GM18873 (cell line): Measurements from ENCODE around the gene RRAS.
A peak's percentile ranks its signal among the peaks of the same experiment; 100 is the strongest.

Experiments
- ATAC-seq: cut with Tn5 transposase; IDR thresholded peaks from one replicate; pipeline ENCODE4 v1.9.1; 2021; ENCODE audit warnings: mild to moderate bottlenecking, moderate library complexity, moderate number of reproducible peaks; ENCODE audit not compliant: unreplicated experiment, low FRiP score

The RRAS gene

DNA sequence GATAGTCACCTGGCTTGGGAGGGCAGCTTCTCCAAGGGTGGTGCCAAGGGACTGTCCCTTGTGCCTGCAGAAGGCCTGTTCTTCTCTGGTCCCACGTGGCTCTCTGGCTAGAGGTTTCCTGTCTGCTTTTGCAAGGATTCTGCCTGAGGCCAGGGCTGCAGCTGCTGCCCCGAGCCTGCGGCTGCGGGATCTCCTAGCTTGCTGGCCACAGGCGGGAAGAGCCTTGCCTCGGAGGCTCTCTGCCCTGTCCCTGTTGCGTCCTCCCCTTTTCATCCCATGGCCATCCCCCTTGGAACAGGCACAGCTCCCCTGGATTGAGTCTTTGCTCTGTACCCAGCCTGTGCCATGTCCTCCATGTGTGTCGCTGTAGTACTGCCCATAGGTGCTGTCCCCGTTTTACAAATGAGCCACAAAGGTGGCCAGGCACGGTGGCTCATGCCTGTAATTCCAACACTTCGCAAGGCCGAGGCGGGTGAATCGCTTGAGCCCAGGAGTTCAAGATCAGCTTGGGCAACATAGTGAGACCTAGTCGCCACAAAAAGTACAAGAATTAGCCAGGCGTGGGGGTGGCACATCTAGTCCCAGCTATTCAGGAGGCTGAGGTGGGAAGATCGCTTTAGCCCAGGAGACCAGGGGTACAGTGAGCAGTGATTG, 16.6 kb upstream of the RRAS start:
- ATAC-seq: no peak

DNA sequence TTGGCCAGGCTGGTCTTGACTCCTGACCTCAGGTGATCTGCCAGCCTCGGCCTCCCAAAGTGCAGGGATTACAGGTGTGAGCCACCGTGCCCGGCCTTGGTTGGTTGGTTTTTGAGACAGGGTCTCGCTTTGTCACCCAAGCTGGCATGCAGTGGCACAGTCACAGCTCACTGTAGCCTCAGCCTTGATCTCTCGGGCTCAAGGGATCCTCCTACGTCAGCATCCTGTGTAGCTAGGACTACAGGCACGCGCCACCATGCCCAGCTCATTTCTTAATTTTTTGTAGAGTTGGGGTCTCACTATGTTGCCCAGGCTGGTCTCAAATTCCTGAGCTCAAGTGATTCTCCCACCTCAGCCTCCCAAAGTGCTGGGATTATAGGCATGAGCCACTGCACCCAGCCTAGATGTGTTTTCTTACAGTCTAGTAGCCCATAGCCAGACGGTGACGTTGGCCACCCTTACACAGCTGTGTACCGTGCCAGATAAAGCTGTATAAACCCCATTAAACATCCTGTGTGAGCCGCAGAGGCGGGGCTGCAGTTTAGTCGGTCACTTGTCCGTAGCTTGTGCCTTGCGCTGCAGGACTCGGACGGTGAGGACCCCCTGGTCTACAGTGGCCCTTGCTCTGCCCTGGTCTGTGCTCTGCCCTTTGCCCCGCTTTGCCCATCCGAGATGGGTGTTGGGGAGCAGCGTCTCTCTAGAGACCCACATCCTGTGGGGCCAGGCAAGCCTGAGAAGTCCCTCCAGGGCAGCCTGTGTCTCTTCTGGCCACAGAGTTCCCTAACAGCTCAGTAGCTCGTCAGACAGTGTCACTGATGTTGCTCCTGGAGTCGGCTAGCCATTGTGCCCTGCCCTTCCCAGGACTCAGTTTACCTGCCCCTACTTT, 15.9 kb upstream of the RRAS start:
- ATAC-seq: no peak

DNA sequence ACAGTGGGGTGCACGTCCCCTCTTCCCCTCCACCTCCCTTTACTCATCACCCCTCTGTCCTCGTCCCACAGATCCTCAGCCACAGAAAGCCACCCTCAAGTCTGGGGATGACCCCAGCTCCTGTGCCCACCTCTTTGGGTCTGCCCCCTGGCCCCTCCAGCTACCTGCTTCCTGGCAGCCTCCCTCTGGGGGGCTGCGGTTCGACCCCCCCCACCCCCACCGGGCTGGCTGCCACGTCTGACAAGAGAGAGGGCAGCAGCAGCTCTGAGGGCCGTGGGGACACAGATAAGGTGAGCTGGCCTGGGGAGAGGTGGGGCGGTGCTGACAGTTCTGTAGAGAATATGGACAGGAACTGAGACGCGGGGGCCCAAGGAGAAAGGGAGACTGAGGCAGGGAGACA, 14.6 kb upstream of the RRAS start:
- no peak for ATAC-seq

DNA sequence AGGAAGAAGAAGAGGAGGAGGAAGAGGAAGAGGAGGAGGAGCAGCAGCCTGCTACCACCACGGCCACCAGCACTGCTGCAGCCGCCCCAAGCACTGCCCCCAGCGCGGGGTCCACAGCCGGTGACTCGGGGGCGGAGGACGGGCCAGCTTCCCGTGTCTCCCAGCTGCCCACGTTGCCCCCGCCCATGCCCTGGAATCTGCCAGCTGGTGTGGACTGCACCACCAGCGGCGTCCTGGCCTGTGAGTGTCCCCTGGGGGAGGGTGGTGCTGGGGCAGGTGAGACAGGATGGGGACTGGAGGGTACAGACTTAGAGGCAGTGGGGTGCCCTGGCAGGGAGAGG, 13.5 kb upstream of the RRAS start:
- ATAC-seq: no peak

DNA sequence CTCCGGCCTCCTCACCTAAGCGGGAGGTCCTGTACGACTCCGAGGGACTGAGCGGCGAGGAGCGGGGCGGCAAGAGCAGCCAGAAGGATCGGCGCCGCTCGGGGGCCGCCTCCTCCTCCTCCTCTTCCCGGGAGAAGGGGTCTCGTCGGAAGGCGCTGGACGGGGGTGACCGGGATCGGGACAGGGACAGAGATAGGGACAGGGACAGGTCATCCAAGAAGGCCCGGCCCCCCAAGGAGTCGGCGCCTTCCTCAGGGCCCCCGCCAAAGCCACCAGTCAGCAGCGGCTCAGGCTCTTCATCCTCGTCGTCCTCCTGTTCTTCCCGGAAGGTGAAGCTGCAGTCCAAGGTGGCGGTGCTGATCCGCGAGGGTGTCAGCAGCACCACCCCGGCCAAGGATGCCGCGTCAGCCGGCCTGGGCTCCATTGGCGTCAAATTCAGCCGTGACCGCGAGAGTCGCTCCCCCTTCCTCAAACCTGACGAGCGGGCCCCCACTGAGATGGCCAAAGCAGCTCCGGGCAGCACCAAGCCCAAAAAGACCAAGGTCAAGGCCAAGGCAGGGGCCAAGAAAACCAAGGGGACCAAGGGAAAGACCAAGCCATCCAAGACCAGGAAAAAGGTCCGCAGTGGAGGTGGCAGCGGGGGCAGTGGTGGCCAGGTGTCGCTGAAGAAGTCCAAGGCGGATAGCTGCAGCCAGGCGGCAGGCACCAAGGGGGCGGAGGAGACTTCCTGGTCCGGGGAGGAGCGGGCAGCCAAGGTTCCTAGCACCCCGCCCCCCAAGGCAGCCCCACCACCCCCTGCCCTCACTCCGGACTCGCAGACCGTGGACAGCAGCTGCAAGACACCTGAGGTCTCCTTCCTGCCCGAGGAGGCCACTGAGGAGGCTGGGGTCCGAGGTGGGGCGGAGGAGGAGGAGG, 12.9 kb upstream of the RRAS start:
- ATAC-seq: no peak

DNA sequence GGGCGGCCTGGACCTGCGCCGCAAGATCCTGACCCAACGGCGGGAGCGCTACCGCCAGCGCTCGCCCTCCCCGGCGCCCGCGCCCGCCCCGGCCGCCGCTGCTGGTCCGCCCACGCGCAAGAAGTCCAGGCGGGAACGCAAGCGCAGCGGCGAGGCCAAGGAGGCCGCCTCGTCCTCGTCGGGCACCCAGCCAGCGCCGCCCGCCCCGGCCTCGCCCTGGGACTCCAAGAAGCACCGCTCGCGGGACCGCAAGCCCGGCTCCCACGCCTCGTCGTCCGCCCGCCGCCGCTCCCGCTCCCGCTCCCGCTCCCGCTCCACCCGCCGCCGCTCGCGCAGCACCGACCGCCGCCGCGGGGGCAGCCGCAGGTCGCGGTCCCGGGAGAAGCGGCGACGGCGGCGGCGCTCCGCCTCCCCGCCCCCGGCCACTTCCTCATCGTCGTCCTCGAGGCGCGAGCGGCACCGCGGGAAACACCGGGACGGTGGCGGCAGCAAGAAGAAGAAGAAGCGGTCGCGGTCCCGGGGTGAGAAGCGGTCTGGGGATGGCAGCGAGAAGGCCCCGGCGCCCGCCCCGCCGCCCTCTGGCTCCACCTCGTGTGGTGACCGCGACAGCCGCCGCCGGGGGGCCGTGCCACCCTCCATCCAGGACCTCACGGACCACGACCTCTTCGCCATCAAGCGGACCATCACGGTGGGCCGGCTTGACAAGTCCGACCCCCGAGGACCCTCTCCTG, 12.0 kb upstream of the RRAS start:
- ATAC-seq: no peak

DNA sequence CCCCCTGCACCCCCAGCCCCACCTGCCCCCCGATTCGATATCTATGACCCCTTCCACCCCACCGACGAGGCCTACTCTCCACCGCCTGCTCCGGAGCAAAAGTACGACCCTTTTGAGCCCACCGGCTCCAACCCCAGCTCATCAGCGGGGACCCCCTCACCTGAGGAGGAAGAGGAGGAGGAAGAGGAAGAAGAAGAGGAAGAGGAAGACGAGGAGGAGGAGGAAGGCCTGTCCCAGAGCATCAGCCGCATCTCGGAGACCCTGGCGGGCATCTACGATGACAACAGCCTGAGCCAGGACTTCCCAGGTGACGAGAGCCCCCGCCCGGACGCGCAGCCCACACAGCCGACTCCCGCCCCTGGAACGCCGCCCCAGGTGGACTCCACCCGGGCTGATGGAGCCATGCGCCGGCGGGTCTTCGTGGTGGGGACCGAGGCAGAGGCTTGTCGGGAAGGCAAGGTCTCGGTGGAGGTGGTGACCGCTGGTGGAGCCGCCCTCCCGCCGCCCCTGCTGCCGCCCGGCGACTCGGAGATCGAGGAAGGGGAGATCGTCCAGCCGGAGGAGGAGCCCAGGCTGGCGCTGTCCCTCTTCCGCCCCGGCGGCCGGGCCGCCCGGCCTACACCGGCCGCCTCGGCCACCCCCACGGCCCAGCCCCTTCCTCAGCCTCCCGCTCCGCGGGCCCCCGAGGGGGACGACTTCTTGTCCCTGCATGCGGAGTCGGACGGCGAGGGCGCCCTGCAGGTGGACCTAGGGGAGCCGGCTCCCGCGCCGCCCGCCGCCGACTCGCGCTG, 11.3 kb upstream of the RRAS start:
- ATAC-seq: no peak

DNA sequence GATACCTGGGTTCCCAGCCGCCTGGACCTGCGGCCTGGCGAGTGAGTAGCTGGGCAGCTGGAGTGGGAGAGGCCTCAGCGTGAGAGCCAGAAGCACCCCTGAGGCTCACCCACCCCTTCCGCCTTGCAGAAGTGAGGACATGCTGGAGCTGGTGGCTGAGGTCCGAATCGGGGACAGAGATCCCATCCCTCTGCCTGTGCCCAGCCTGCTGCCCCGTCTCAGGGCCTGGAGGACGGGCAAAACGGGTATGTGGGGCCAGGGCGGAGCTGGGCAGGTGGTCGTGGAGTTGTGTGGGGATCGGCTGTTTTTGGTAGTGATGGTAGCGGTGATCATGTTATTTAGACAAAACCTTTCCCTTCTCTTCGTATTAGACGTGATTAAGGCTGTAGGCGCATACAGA, 6.6 kb upstream of the RRAS start:
- no peak for ATAC-seq

DNA sequence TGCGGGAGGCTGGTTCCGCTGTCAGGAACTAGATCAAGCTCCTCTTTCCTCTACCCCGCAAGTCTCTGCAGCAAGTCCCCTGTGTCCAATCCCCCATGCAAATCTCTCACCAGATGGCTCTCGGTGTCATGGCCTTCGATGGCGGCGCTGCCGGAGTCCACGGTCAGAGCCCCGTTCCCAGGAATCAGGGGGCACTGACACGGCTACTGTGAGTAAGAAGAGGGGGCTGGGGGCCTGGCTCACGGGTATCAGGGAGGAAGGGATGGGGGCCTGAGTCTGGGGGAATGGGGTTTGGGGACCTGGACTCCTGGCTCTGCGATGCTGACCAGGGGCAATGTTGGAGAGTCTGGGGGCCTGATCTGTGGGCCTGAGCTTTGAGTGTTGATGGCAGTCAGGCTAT, 6.1 kb upstream of the RRAS start:
- ATAC-seq: no peak

DNA sequence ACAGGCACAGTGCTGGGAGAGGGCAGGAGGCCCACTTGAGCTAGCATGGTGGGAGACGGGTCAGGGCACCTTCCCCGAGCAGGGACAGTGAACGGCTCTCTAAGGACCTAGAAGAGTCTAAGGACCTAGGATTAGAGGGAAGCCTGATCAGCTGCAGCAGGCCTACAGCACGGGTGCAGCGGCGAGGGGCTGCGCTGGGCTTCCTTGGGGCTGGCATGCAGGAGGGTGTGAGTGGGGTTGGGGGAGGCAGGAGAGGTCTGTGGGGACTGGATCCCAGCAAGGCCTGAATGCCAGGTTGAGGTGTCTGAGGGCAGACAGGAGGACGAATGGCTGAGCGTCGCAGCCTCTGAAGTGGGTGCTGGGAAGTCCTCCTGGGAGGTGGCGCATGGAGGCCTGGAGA, 5.6 kb upstream of the RRAS start:
- ATAC-seq: no peak

DNA sequence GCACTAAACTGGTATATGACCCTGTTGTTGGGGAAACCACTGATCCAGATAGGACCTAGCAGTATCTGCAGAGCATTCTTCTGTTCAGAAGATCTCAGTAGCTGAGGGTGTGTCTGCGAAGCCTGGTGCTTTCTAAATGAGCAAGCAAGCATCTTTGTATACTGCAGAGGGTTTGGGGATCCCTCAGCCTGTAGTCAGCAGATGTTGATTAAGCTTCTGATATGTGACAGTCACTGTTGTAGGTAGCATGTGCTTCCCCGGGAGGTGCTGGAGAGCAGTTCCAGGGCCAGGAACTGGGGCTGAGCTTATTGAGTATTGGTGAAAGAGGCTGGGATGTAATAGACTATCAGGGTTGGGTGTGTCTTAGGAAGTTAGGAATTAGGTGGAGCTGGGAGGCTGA, 3.5 kb upstream of the RRAS start:
- no peak for ATAC-seq

DNA sequence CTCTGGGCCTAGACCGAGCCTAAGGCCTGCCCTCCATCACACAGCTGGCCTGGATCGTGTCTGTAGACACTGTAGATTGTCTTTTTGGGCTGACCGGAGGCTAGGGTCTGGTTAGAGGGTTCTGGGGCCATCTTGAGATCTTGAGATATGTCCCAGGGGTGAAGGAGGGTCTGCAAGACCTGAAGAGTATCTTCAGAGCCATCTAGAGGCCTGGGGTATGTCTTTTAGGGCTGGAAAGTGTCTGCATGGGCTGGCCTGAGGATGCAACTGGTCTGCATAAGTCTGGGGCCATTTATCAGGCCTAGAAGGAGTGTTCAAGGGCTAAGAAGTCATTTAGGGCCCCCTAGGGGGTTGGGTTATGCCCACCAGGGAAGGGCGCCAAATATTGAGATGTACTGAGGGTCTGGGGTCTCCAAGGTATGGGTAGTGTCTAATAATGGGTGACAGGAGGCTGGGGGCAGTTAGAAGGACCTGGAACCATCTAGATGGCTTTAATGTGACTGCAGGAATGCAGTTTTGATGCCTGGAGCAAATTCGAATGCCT, 2.6 kb upstream of the RRAS start:
- ATAC-seq: no peak

DNA sequence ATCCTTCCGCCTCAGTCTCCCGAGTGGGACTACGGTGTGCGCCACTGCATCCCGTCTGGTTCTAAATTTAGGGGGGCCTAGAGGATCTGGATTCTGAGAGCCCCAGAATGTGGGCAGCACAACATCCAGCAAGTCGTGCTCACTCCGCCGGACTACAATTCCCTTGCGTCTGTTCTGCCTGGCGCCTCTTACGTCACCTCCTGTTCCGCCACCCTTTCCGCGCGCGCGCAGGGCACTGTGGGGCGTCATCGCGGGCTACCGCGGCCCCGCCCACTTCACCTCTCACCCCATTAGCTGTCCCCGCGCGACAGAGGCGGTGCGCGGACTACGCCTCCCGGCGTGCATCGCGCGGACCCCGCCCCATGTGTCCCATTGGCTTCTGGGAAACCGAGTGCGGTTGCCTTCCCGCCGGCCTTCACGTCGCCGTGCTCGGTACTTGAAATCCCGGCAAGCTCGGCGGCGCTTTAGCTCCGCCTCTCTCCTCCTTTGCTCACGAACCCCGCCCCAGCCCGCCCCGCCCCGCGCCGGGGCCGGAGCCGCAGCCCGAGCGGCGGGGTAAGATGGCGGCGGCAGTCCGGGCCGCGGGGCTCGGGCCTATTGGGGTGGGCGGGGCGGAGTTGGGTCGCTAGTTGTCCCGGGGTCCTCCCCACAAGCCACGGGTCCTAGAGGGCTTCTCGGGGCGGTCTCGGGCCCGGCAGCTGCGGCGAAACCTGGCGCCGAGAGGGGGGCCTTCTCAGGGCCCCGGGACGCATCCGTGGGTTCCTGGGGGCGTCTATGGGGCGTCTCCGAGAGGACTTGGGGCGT, 1.9 kb upstream of the RRAS start, which contains the start of gene SCAF1:
Gene SCAF1 (plus strand): TSS at position 522 of the 804 bp plus-strand sequence. CDS start 2,818 bp downstream, outside the sequence.
- ATAC-seq: peak; percentile 50

DNA sequence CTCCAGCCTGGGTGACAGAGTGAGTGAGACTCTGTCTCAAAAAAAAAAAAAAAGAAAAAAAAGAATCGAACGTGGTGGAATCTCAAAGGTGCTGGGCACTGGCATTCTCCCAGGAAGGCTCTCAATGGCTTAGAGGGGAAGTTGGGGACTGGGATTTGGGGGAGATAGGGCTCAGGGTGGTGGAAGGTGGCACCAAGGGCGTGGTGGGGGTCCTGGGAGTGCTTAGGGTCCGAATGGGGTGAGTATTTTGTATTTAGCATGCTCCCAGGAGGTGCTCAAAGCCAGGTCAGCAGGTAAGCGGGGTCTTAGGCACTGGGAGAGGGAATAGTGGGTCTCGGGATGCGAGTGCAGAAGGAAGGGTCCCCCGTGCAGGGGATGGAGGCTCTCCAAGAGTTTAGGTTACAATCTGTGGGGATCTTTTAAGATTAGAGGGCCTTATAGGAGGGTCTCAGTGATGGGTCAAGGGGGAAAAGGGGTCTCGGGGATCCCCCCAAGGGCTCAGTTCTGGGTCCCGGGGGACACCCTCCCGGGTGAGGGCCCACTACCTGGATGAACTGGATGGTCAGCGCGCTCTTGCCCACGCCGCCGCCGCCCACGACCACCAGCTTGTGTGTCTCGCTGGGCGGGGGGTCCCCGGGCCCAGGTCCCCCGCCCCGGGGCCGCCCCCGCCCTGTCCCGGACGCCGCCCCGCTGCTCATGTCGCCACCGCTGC, 386 bp downstream of the RRAS start:
- no peak for ATAC-seq

DNA sequence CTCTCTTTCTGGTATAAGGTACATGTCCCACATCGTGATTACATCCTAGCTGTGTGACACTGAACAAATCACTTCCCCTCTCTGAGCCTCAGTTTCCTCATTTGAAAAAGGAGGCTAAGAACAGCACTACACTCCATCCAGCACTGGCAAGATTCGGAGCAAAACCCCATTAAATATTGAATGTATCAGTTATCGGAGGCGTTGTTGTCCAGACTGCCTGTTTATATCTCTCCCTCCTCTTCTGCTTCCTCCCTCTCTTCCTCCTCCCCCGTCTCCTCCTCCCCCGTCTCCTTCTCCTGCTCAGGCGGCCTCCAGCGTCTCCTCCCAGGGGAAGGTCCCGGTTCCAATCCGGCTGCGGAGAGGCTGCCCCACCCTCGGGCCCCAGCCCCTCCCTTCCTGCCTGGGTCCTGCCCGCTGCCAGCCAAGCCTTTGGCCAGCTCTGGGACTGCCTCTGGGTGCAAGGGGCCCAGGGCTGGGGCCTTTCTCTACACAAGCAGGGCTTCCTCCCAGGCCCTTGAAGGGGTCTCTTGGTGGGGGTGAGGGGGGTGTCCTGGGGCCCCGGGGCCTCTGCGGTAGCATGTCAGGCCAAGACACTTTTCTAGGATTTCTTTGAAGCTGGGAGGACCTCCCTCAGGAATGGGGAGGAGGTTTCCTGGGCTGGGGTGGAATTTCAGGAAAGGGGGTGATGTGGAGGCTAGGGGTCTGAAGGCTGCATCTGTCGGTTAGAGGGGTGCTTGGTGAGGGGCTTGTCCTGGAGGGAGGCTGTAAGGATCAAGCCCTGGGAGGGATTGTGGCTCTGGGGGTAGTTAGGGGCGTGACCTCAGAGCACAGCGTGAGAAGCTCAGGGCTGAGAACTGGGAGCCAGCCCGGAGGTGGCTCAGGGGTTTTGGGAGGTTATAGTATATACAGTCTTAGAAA, 1.9 kb downstream of the RRAS start:
- no peak for ATAC-seq

DNA sequence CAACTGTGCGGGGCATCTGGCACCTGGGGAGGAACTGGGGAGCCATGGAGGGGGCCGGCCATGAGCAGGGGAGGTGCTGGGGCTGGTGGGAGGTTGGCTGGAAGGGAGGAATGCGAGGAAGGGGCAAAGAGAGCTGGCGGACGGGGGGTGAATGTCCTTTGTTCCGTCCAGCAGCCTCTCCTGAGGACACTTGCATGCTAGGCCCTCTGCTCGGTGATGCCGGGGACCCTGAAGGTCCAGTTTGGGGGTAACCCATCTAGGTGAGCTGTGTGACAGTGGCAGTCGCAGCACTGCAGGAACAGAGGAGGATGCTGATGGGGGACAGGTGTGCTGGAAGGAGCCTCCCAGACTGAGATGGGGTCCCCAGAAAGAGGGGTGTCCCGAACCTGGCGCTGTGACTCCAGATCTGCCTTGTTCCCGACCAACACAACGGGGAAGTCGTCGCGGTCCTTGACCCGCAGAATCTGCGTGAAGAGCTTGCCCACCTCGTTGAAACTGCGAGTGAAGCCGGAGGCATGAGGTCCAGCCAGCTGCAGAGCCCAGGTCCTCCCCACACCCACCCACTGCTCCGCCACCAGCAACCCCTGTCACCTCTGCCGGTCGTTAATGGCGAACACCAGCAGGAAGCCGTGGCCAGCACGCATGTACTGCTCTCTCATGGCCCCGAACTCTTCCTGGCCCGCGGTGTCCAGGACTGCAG, 3.6 kb downstream of the RRAS start:
- no peak for ATAC-seq
